COLO668 (cell line): ENCODE measurements around the gene GNAQ.
"Not testable (repeated sequence)": the region's sequence is repeated elsewhere in the genome, so short reads cannot be mapped to it uniquely, and the experiment has no call there.

Experiments
- DNase-seq: peaks from one replicate; lab custom pipeline; 2025; ENCODE audit not compliant: unreplicated experiment; lab: John Stamatoyannopoulos, UW

The GNAQ gene

GRCh38 chr9:77907585-77907984 is 124.0 kb downstream of the GNAQ start:
- DNase-seq = no peak

- no peak for DNase-seq
Observed at GRCh38 chr9:77906991-77907390, 124.6 kb downstream of the GNAQ start.

GRCh38 chr9:77903666-77904285 is 127.8 kb downstream of the GNAQ start:
- DNase-seq = no peak

- no peak for DNase-seq
Observed at GRCh38 chr9:77901771-77902170, 129.8 kb downstream of the GNAQ start.

- DNase-seq = no peak
Observed at GRCh38 chr9:77901018-77901417, 130.6 kb downstream of the GNAQ start.

GRCh38 chr9:77899679-77900354 is 131.8 kb downstream of the GNAQ start:
- DNase-seq = no peak

- no peak for DNase-seq
Observed at GRCh38 chr9:77898864-77899263, 132.7 kb downstream of the GNAQ start.

- DNase-seq = no peak
Observed at GRCh38 chr9:77896938-77897667, 134.5 kb downstream of the GNAQ start.

- DNase-seq = no peak
Observed at GRCh38 chr9:77896269-77896937, 135.2 kb downstream of the GNAQ start.

GRCh38 chr9:77893706-77894105 is 137.9 kb downstream of the GNAQ start:
- DNase-seq = no peak

- no peak for DNase-seq
Observed at GRCh38 chr9:77892955-77893514, 138.6 kb downstream of the GNAQ start.

GRCh38 chr9:77892171-77892570 is 139.4 kb downstream of the GNAQ start:
- no peak for DNase-seq

- no peak for DNase-seq
Observed at GRCh38 chr9:77891128-77891800, 140.3 kb downstream of the GNAQ start.

- DNase-seq = no peak
Observed at GRCh38 chr9:77887662-77888061, 143.9 kb downstream of the GNAQ start.

- DNase-seq = no peak
Observed at GRCh38 chr9:77885104-77885672, 146.4 kb downstream of the GNAQ start.

- DNase-seq = no peak
Observed at GRCh38 chr9:77883846-77884771, 147.5 kb downstream of the GNAQ start.

GRCh38 chr9:77883133-77883532 is 148.5 kb downstream of the GNAQ start:
- no peak for DNase-seq

- DNase-seq = no peak
Observed at GRCh38 chr9:77882294-77882693, 149.3 kb downstream of the GNAQ start.

GRCh38 chr9:77881634-77882033 is 150.0 kb downstream of the GNAQ start:
- not testable (repeated sequence) for DNase-seq
